Breast epithelium (tissue), 4 donors: Measurements from ENCODE around the gene WDR18. TPM values are rescaled to one million over a fixed set of nuclear protein-coding genes. Genes with fewer than 3 reads are reported as not detected.

Source experiments
- DNase-seq, 2 donors: peaks; one replicate each; pipeline ENCODE4 v3.0.0-alpha.2; 2019; ENCODE audit warnings: low spot score in 2 of 2
- H3K27ac ChIP-seq, 2 donors: fragments of 200-600 bp; sonication (generic) in 1 of 2; one replicate each; pipeline ENCODE4 v1.5.1; 2016 to 2019; ENCODE audit warnings: mild to moderate bottlenecking in 1 of 2
- H3K27me3 ChIP-seq, 2 donors: fragments of 200-600 bp; sonication (generic) in 1 of 2; one replicate each; pipeline versions ENCODE4 v1.5.1 to v1.6.0; 2017 to 2019; ENCODE audit warnings: control low read depth in 1 of 2, mild to moderate bottlenecking in 1 of 2
- H3K36me3 ChIP-seq: fragments of 200-600 bp; one replicate; pipeline ENCODE4 v1.5.1; 2019
- H3K4me1 ChIP-seq, 2 donors: fragments of 200-600 bp; sonication (generic); one replicate each; pipeline ENCODE4 v1.5.1; 2016 to 2019; ENCODE audit warnings: control low read depth in 1 of 2
- H3K4me3 ChIP-seq, 3 donors: fragments of 200-600 bp; sonication (generic); 1 replicate in 2 of 3; 2 replicates in 1 of 3; pipeline ENCODE4 v1.5.1; 2016 to 2019; ENCODE audit warnings: mild to moderate bottlenecking in 3 of 3, moderate library complexity in 2 of 3
- H3K9me3 ChIP-seq, 2 donors: fragments of 200-600 bp; sonication (generic) in 1 of 2; one replicate each; pipeline ENCODE4 v1.5.1; 2016 to 2019; ENCODE audit warnings: control low read depth in 1 of 2
- CTCF ChIP-seq, 3 donors: fragments of 450-650 bp; IDR thresholded peaks; one replicate each; pipeline ENCODE4 v1.5.1; 2016 to 2017; ENCODE audit warnings: antibody characterized with exemption in 3 of 3, mild to moderate bottlenecking in 3 of 3, moderate library complexity in 3 of 3
- POLR2A ChIP-seq: fragments of 450-650 bp; IDR thresholded peaks from one replicate; pipeline ENCODE4 v1.6.1; 2016; ENCODE audit warnings: antibody characterized with exemption, mild to moderate bottlenecking, moderate library complexity
- POLR2AphosphoS5 ChIP-seq, 3 donors: sonication (generic); formaldehyde crosslinking; IDR thresholded peaks; one replicate each; pipeline ENCODE4 v1.6.1; 2017; ENCODE audit warnings: antibody characterized with exemption in 3 of 3
- intact Hi-C: fragments of 100-400 bp; cut with DNase I; formaldehyde crosslinking; loops from one replicate; pipeline ENCODE4 v1.15.1; 2023; ENCODE audit warnings: low total_unique reads
- total RNA-seq, 3 donors: library from RNA; depleted of rRNA; stranded (reverse); fragments of >200 nt; gene quantifications; one replicate each; pipeline ENCODE4 v1.1.0, GENCODE V29; 2016

The WDR18 gene
- total RNA-seq, 3 donors from 2014 or later, result 19.2 to 69.2 (median 49.8) TPM

DNA sequence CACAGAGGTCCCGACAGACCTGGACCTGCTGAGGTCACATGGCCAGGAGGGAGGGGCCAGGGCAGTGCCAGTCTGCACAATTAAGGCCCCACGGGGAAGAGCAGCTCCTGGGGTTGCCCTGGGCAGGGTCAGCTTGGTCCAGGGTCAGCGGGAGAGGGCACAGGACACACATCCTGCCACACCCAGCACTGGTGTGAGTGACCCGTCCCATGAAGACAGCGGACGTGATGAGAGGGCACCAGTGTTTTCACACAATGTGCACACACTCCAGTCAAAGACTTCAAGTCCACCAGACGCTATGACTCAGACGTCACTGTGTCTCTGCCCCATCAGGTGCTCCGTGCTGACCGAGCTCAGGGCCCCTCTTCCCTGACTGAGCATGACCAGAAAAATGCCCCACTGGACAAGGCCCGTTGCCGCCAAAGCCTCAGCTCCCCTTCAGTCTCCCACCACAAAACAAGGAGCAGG, 32.5 kb downstream of the WDR18 start:
- TF ChIP-seq POLR2AphosphoS5 (IDR thresholded peaks at IDR 0.05), result peak in 1 of 3 donors; percentile 40
- TF ChIP-seq CTCF (IDR thresholded peaks at IDR 0.05), result no peak
- Histone ChIP-seq H3K9me3 (no peaks in the 10 kb centered on the region), H3K4me1 (peaks cover 16 to 46% of the 10 kb centered on the region in 2 donors), H3K27ac (peak overlapping the region in 1 of 2 donors; percentile 77), H3K36me3 (peaks cover 7% of the 10 kb centered on the region), H3K27me3 (no peaks in the 10 kb centered on the region), H3K4me3 (peak overlapping the region in 1 of 3 donors; percentile 58)
- intact Hi-C loops, result loop anchor here (10.0 kb wide), 1 partner anchor 208 kb away; no protein-coding TSS in a partner anchor
- no peak for DNase-seq

- peaks cover 16 to 46% of the 10 kb centered on the region in 2 donors for H3K4me1 ChIP-seq
- no peak for DNase-seq
- peak overlapping the region in 1 of 2 donors; percentile 77 for H3K27ac ChIP-seq
- TF ChIP-seq CTCF (IDR thresholded peaks at IDR 0.05) (no peak), POLR2AphosphoS5 (IDR thresholded peaks at IDR 0.05) (no peak), POLR2A (no peak)
- H3K9me3 ChIP-seq, result no peaks in the 10 kb centered on the region
- intact Hi-C loops, result loop anchor here (10.0 kb wide), 1 partner anchor 207 kb away; no protein-coding TSS in a partner anchor
- H3K4me3 ChIP-seq, result peak overlapping the region in 1 of 3 donors; percentile 58
- H3K27me3 ChIP-seq, result no peaks in the 10 kb centered on the region
- peaks cover 1% of the 10 kb centered on the region for H3K36me3 ChIP-seq
Observed at GRCh38 chr19:1017115-1017905, 33.2 kb downstream of the WDR18 start.

- peak overlapping the region in 1 of 3 donors; percentile 58 for H3K4me3 ChIP-seq
- no peak for TF ChIP-seq POLR2A
- TF ChIP-seq CTCF (IDR thresholded peaks at IDR 0.05), result no peak
- TF ChIP-seq POLR2AphosphoS5 (IDR thresholded peaks at IDR 0.05), result no peak
Observed at GRCh38 chr19:1017906-1018305, 33.8 kb downstream of the WDR18 start.

GRCh38 chr19:1018393-1018792, 34.2 kb downstream of the WDR18 start:
- DNase-seq, result no peak
- Histone ChIP-seq H3K4me3 (peak overlapping the region in 1 of 3 donors; percentile 58), H3K4me1 (peaks cover 16 to 46% of the 10 kb centered on the region in 2 donors), H3K36me3 (no peaks in the 10 kb centered on the region), H3K27ac (no peak overlapping the region), H3K27me3 (no peaks in the 10 kb centered on the region), H3K9me3 (no peaks in the 10 kb centered on the region)
- TF ChIP-seq POLR2A (no peak), POLR2AphosphoS5 (IDR thresholded peaks at IDR 0.05) (no peak), CTCF (IDR thresholded peaks at IDR 0.05) (no peak)
- intact Hi-C loops, result loop anchor here (10.0 kb wide), 1 partner anchor 206 kb away; no protein-coding TSS in a partner anchor

More at GRCh38 chr19:1017906-1018305, 33.8 kb downstream of the WDR18 start:
- H3K27ac ChIP-seq, result peak overlapping the region in 1 of 2 donors; percentile 77
- H3K36me3 ChIP-seq, result no peaks in the 10 kb centered on the region
- no peaks in the 10 kb centered on the region for H3K9me3 ChIP-seq
- H3K4me1 ChIP-seq, result peaks cover 16 to 46% of the 10 kb centered on the region in 2 donors
- DNase-seq, result no peak
- intact Hi-C loops, result loop anchor here (10.0 kb wide), 1 partner anchor 207 kb away; no protein-coding TSS in a partner anchor
- no peaks in the 10 kb centered on the region for H3K27me3 ChIP-seq
